Upper lobe of left lung (tissue), 4 donors: Measurements from ENCODE around the gene HOOK2.

Experiments
- EP300 ChIP-seq, 4 donors: sonication (generic); formaldehyde crosslinking; IDR thresholded peaks; one replicate each; pipeline ENCODE4 v1.5.1; 2017; ENCODE audit warnings: antibody characterized with exemption in 4 of 4, control low read depth in 2 of 4
- POLR2A ChIP-seq, 4 donors: fragments of 450-650 bp; IDR thresholded peaks; one replicate each; pipeline ENCODE4 v1.5.1; 2016 to 2017; ENCODE audit warnings: antibody characterized with exemption in 4 of 4, mild to moderate bottlenecking in 2 of 4
- POLR2AphosphoS5 ChIP-seq, 2 donors: sonication (generic); formaldehyde crosslinking; IDR thresholded peaks; one replicate each; pipeline ENCODE4 v1.5.1; 2017; ENCODE audit warnings: antibody characterized with exemption in 2 of 2
- TF ChIP-seq, protein P1 (sequence below), 6 experiments: fragments of 450-650 bp in 4 of 6; fragments of 200-600 bp in 2 of 6; sonication (generic) in 2 of 6; IDR thresholded peaks; one replicate each; pipeline ENCODE4 v1.5.1; 2016 to 2019; ENCODE audit warnings: antibody characterized with exemption in 6 of 6

DNA sequence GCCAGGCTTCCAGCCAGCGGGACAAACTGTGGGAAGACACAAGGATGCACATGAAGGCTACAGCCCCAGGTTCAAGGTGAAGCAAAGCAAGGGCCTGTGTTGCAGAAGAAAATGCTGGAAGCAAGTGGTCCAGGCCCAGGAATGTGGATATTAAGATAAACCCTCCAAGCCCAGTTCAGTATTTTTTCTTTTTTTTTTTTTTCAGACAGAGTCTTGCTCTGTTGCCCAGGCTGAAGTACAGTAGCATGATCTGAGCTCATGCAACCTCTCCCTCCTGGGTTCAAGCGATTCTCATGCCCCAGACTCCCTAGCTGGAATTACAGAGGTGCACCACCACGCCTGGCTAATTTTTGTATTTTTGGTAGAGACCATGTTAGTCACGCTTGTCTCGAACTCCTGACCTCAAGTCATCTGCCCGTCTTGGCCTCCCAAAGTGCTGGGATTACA is 21.8 kb upstream of the HOOK2 start:
- TF ChIP-seq, protein P1, sequence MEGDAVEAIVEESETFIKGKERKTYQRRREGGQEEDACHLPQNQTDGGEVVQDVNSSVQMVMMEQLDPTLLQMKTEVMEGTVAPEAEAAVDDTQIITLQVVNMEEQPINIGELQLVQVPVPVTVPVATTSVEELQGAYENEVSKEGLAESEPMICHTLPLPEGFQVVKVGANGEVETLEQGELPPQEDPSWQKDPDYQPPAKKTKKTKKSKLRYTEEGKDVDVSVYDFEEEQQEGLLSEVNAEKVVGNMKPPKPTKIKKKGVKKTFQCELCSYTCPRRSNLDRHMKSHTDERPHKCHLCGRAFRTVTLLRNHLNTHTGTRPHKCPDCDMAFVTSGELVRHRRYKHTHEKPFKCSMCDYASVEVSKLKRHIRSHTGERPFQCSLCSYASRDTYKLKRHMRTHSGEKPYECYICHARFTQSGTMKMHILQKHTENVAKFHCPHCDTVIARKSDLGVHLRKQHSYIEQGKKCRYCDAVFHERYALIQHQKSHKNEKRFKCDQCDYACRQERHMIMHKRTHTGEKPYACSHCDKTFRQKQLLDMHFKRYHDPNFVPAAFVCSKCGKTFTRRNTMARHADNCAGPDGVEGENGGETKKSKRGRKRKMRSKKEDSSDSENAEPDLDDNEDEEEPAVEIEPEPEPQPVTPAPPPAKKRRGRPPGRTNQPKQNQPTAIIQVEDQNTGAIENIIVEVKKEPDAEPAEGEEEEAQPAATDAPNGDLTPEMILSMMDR (IDR thresholded peaks at IDR 0.05) = no peak
- no peak for TF ChIP-seq POLR2A (IDR thresholded peaks at IDR 0.05)
- no peak for TF ChIP-seq EP300 (IDR thresholded peaks at IDR 0.05)
- TF ChIP-seq POLR2AphosphoS5 (IDR thresholded peaks at IDR 0.05) = no peak
